ENCODE measurements around the gene RHBDF1.

- peak; percentile 100 for TF ChIP-seq CTCF (IDR thresholded peaks at IDR 0.05; ENCODE audit: low read depth, low read length)
- TF ChIP-seq EZH2phosphoT487 (IDR thresholded peaks at IDR 0.05; ENCODE audit: low read depth) = no peak
Measured at GRCh38 chr16:96935-97381, 24.5 kb upstream of the RHBDF1 start.

Measured in OCI-LY3 (cell line).